Measurements from ENCODE around the gene STYX. TPM values are rescaled to one million over a fixed set of nuclear protein-coding genes. Genes with fewer than 3 reads are reported as not detected.
A peak's percentile ranks its signal among the peaks of the same experiment; 100 is the strongest.

STYX gene
- total and polyA plus RNA-seq, 7 experiments from 2014 or later: 17.2 to 45.3 (median 29.2) TPM

- POLR2A ChIA-PET: interaction anchor here (0.7 kb wide), 1 partner anchor 169 kb away, joined by 3 read pairs; no protein-coding TSS in a partner anchor
- Histone ChIP-seq H3K36me3 (ENCODE audit: control insufficient read depth in 2 of 3, insufficient read depth in 3 of 3, low read length in 3 of 3) (no peaks in the 10 kb centered on the region), H3K9me3 (ENCODE audit: control insufficient read depth in 2 of 3, low read length in 3 of 3) (no peaks in the 10 kb centered on the region), H3K27ac (ENCODE audit: low read depth, low read length) (no peak overlapping the region), H3K27me3 (ENCODE audit: control insufficient read depth in 2 of 2, insufficient read depth in 2 of 2, low read length in 2 of 2) (no peaks in the 10 kb centered on the region), H3K4me3 (ENCODE audit: low read length) (no peak overlapping the region), H3K4me1 (ENCODE audit: control insufficient read depth in 2 of 2, insufficient read depth in 2 of 2, low read length in 2 of 2) (peaks cover 1 to 3% of the 10 kb centered on the region in 2 donors)
- no peaks in the 10 kb centered on the region for H3K27me3 Mint-ChIP-seq
- no peaks in the 10 kb centered on the region for H3K9me3 Mint-ChIP-seq
- no peak for ATAC-seq
- no peaks in the 10 kb centered on the region for H3K36me3 Mint-ChIP-seq
- no peak overlapping the region for H3K4me3 Mint-ChIP-seq
- DNase-seq: no peak
- intact Hi-C loops (cut with micrococcal nuclease): no loop called here
- H3K27ac Mint-ChIP-seq: no peak overlapping the region
- peaks cover 4 to 13% (median 6%) of the 10 kb centered on the region in 7 donors for H3K4me1 Mint-ChIP-seq
- CTCF ChIA-PET: interaction anchor here (0.7 kb wide), 1 partner anchor 34 kb away, joined by 3 read pairs; no protein-coding TSS in a partner anchor
These were observed 28.7 kb upstream of the STYX start for GRCh38 chr14:52701223-52701622.

- CTCF ChIA-PET: no interaction called here
- Histone ChIP-seq H3K27ac (ENCODE audit: low read depth, low read length) (no peak overlapping the region), H3K36me3 (ENCODE audit: control insufficient read depth in 2 of 3, insufficient read depth in 3 of 3, low read length in 3 of 3) (no peaks in the 10 kb centered on the region), H3K4me1 (ENCODE audit: control insufficient read depth in 2 of 2, insufficient read depth in 2 of 2, low read length in 2 of 2) (peaks cover 10 to 15% of the 10 kb centered on the region in 2 donors), H3K4me3 (ENCODE audit: low read length) (no peak overlapping the region), H3K9me3 (ENCODE audit: control insufficient read depth in 2 of 3, low read length in 3 of 3) (no peaks in the 10 kb centered on the region), H3K27me3 (ENCODE audit: control insufficient read depth in 2 of 2, insufficient read depth in 2 of 2, low read length in 2 of 2) (no peaks in the 10 kb centered on the region)
- Mint-ChIP-seq H3K36me3 (peaks cover 0 to 8% (median 2%) of the 10 kb centered on the region in 5 donors), H3K27me3 (no peaks in the 10 kb centered on the region), H3K4me1 (peaks cover 19 to 27% (median 26%) of the 10 kb centered on the region in 7 donors), H3K27ac (no peak overlapping the region), H3K9me3 (no peaks in the 10 kb centered on the region), H3K4me3 (no peak overlapping the region)
- no peak for DNase-seq
- POLR2A ChIA-PET: no interaction called here
- intact Hi-C loops (cut with micrococcal nuclease): no loop called here
- ATAC-seq: no peak
These were observed 26.7 kb upstream of the STYX start for GRCh38 chr14:52703225-52703624.

GRCh38 chr14:52703664-52704063 is 26.3 kb upstream of the STYX start:
- Mint-ChIP-seq H3K4me1 (peaks cover 23 to 32% (median 30%) of the 10 kb centered on the region in 7 donors), H3K27me3 (no peaks in the 10 kb centered on the region), H3K27ac (peak overlapping the region in 1 of 9 donors; percentile 2), H3K4me3 (no peak overlapping the region), H3K36me3 (peaks cover 0 to 11% (median 3%) of the 10 kb centered on the region in 5 donors), H3K9me3 (no peaks in the 10 kb centered on the region)
- Histone ChIP-seq H3K36me3 (ENCODE audit: control insufficient read depth in 2 of 3, insufficient read depth in 3 of 3, low read length in 3 of 3) (peaks cover 0 to 1% (median 0%) of the 10 kb centered on the region in 3 experiments), H3K27me3 (ENCODE audit: control insufficient read depth in 2 of 2, insufficient read depth in 2 of 2, low read length in 2 of 2) (no peaks in the 10 kb centered on the region), H3K9me3 (ENCODE audit: control insufficient read depth in 2 of 3, low read length in 3 of 3) (no peaks in the 10 kb centered on the region), H3K4me3 (ENCODE audit: low read length) (no peak overlapping the region), H3K4me1 (ENCODE audit: control insufficient read depth in 2 of 2, insufficient read depth in 2 of 2, low read length in 2 of 2) (peaks cover 11 to 16% of the 10 kb centered on the region in 2 donors), H3K27ac (ENCODE audit: low read depth, low read length) (no peak overlapping the region)
- ATAC-seq (no peak), DNase-seq (no peak)
- ChIA-PET POLR2A (interaction anchor here (1.1 to 1.7 kb wide), 2 partner anchors 8 to 9 kb away, joined by 3 to 8 read pairs; partner anchors contain the start of gene ERO1A), CTCF (no interaction called here)
- intact Hi-C loops (cut with micrococcal nuclease): no loop called here

GRCh38 chr14:52706286-52706685 is 23.7 kb upstream of the STYX start:
- peaks cover 11 to 16% of the 10 kb centered on the region in 2 donors for H3K4me1 ChIP-seq (ENCODE audit: control insufficient read depth in 2 of 2, insufficient read depth in 2 of 2, low read length in 2 of 2)
- H3K27ac ChIP-seq (ENCODE audit: low read depth, low read length): peak overlapping the region; percentile 82
- no peaks in the 10 kb centered on the region for H3K27me3 Mint-ChIP-seq
- peak overlapping the region; percentile 96 to 100 (median 98) for H3K4me3 Mint-ChIP-seq
- intact Hi-C loops (cut with micrococcal nuclease): loop anchor here (2.0 to 5.0 kb wide), 4 partner anchors 27 to 1054 kb away; partner anchors contain the start of gene FRMD6 (in 1 of the 2)
- H3K9me3 Mint-ChIP-seq: no peaks in the 10 kb centered on the region
- ATAC-seq: peak; percentile 17
- peak overlapping the region; percentile 74 for H3K4me3 ChIP-seq (ENCODE audit: low read length)
- peaks cover 0 to 23% (median 10%) of the 10 kb centered on the region in 5 donors for H3K36me3 Mint-ChIP-seq
- H3K27me3 ChIP-seq (ENCODE audit: control insufficient read depth in 2 of 2, insufficient read depth in 2 of 2, low read length in 2 of 2): no peaks in the 10 kb centered on the region
- H3K9me3 ChIP-seq (ENCODE audit: control insufficient read depth in 2 of 3, low read length in 3 of 3): no peaks in the 10 kb centered on the region
- POLR2A ChIA-PET: interaction anchor here (0.5 to 3.5 kb wide), 7 partner anchors 9 to 139 kb away, joined by 3 to 21 read pairs (median 3); partner anchors contain the start of gene ERO1A
- peaks cover 27 to 57% (median 51%) of the 10 kb centered on the region in 7 donors for H3K4me1 Mint-ChIP-seq
- DNase-seq: peak in 7 of 9 donors; percentile 11 to 44 (median 26)
- H3K27ac Mint-ChIP-seq: peak overlapping the region; percentile 95 to 98 (median 97)
- peaks cover 0 to 13% (median 12%) of the 10 kb centered on the region in 3 experiments for H3K36me3 ChIP-seq (ENCODE audit: control insufficient read depth in 2 of 3, insufficient read depth in 3 of 3, low read length in 3 of 3)
- CTCF ChIA-PET: no interaction called here

- Mint-ChIP-seq H3K9me3 (no peaks in the 10 kb centered on the region), H3K4me1 (peaks cover 28 to 60% (median 52%) of the 10 kb centered on the region in 7 donors)
- CTCF ChIA-PET: no interaction called here
These were observed 23.0 kb upstream of the STYX start, which contains the start of gene PSMC6 for GRCh38 chr14:52706724-52707706. TSS of gene PSMC6 (plus strand) at chr14:52707200. CDS start at chr14:52707220, 20 bp downstream.

GRCh38 chr14:52711666-52712065 is 18.3 kb upstream of the STYX start:
- no peaks in the 10 kb centered on the region for H3K27me3 Mint-ChIP-seq
- Histone ChIP-seq H3K27ac (ENCODE audit: low read depth, low read length) (no peak overlapping the region), H3K4me1 (ENCODE audit: control insufficient read depth in 2 of 2, insufficient read depth in 2 of 2, low read length in 2 of 2) (peaks cover 7 to 9% of the 10 kb centered on the region in 2 donors), H3K36me3 (ENCODE audit: control insufficient read depth in 2 of 3, insufficient read depth in 3 of 3, low read length in 3 of 3) (peaks cover 11 to 58% (median 35%) of the 10 kb centered on the region in 3 experiments), H3K27me3 (ENCODE audit: control insufficient read depth in 2 of 2, insufficient read depth in 2 of 2, low read length in 2 of 2) (no peaks in the 10 kb centered on the region), H3K9me3 (ENCODE audit: control insufficient read depth in 2 of 3, low read length in 3 of 3) (no peaks in the 10 kb centered on the region), H3K4me3 (ENCODE audit: low read length) (no peak overlapping the region)
- ChIA-PET POLR2A (interaction anchor here (0.6 to 1.5 kb wide), 4 partner anchors 9 to 37 kb away, joined by 3 to 9 read pairs (median 4); partner anchors contain the start of gene ERO1A), CTCF (interaction anchor here (1.0 kb wide), 1 partner anchor 16 kb away, joined by 6 read pairs; the partner anchor contains the start of gene ERO1A)
- H3K4me1 Mint-ChIP-seq: peaks cover 22 to 50% (median 45%) of the 10 kb centered on the region in 7 donors
- intact Hi-C loops (cut with micrococcal nuclease): no loop called here
- peak overlapping the region in 1 of 9 donors; percentile 9 for H3K27ac Mint-ChIP-seq
- DNase-seq (no peak), ATAC-seq (no peak)
- H3K9me3 Mint-ChIP-seq: no peaks in the 10 kb centered on the region
- no peak overlapping the region for H3K4me3 Mint-ChIP-seq
- peaks cover 0 to 48% (median 29%) of the 10 kb centered on the region in 5 donors for H3K36me3 Mint-ChIP-seq

More at GRCh38 chr14:52706724-52707706, 23.0 kb upstream of the STYX start, which contains the start of gene PSMC6:
- Histone ChIP-seq H3K4me3 (ENCODE audit: low read length) (peak within 1 kb of the TSS; percentile 74), H3K36me3 (ENCODE audit: control insufficient read depth in 2 of 3, insufficient read depth in 3 of 3, low read length in 3 of 3) (peaks cover 0 to 18% (median 17%) of the 10 kb centered on the region in 3 experiments), H3K27me3 (ENCODE audit: control insufficient read depth in 2 of 2, insufficient read depth in 2 of 2, low read length in 2 of 2) (no peaks in the 10 kb centered on the region), H3K9me3 (ENCODE audit: control insufficient read depth in 2 of 3, low read length in 3 of 3) (no peaks in the 10 kb centered on the region), H3K27ac (ENCODE audit: low read depth, low read length) (peak within 1 kb of the TSS; percentile 82), H3K4me1 (ENCODE audit: control insufficient read depth in 2 of 2, insufficient read depth in 2 of 2, low read length in 2 of 2) (peaks cover 11 to 16% of the 10 kb centered on the region in 2 donors)
- peak within 1 kb of the TSS; percentile 96 to 100 (median 98) for H3K4me3 Mint-ChIP-seq
- POLR2A ChIA-PET: interaction anchor here (0.7 to 3.5 kb wide), 10 partner anchors 10 to 421 kb away, joined by 3 to 21 read pairs (median 5); partner anchors contain the start of genes ERO1A and STYX
- ATAC-seq (peak; percentile 99), DNase-seq (peak; percentile 82 to 93 (median 90))
- no peaks in the 10 kb centered on the region for H3K27me3 Mint-ChIP-seq
- intact Hi-C loops (cut with micrococcal nuclease): loop anchor here (1.0 to 5.0 kb wide), 12 partner anchors 12 to 1055 kb away; partner anchors contain the start of genes GNPNAT1 (in 2 of the 2), GPR137C (in 2 of the 2), STYX (in 2 of the 2) and TXNDC16 (in 2 of the 2)
- peaks cover 0 to 24% (median 12%) of the 10 kb centered on the region in 5 donors for H3K36me3 Mint-ChIP-seq
- H3K27ac Mint-ChIP-seq: peak within 1 kb of the TSS; percentile 95 to 98 (median 97)

Data from naive thymus-derived CD4-positive, alpha-beta T cell (primary cell).